IgD-negative memory B cell (primary cell): Measurements from ENCODE around the gene PPM1F. TPM values are rescaled to one million over a fixed set of nuclear protein-coding genes. Genes with fewer than 3 reads are reported as not detected.

Experiments used
- H3K27ac Mint-ChIP-seq, 3 donors: one replicate each; pipeline ENCODE4 v1.8.0; 2020 to 2022; ENCODE audit warnings: mild to moderate bottlenecking in 3 of 3, mixed read lengths in 3 of 3, moderate library complexity in 1 of 3
- H3K27me3 Mint-ChIP-seq: one replicate; pipeline ENCODE4 v1.8.0; 2021; ENCODE audit warnings: mixed read lengths
- H3K36me3 Mint-ChIP-seq: one replicate; pipeline ENCODE4 v1.8.0; 2020; ENCODE audit warnings: mild to moderate bottlenecking, mixed read lengths
- H3K4me1 Mint-ChIP-seq, 3 donors: one replicate each; pipeline ENCODE4 v1.8.0; 2020 to 2022; ENCODE audit warnings: mixed read lengths in 3 of 3, mild to moderate bottlenecking in 1 of 3
- H3K4me3 Mint-ChIP-seq, 4 donors: one replicate each; pipeline ENCODE4 v1.8.0; 2020 to 2022; ENCODE audit warnings: mild to moderate bottlenecking in 4 of 4, mixed read lengths in 4 of 4, moderate library complexity in 3 of 4
- H3K9me3 Mint-ChIP-seq, 3 donors: one replicate each; pipeline ENCODE4 v1.8.0; 2020 to 2021; ENCODE audit warnings: mixed read lengths in 3 of 3, mild to moderate bottlenecking in 1 of 3
- polyA plus RNA-seq: library from polyadenylated mRNA; unstranded; fragments of 300-500 nt; fragmentation: Illumina TruSeq; gene quantifications from one replicate; pipeline ENCODE4 v1.2.3, GENCODE V29; 2021

Gene PPM1F
- polyA plus RNA-seq, 1 donor from 2014 or later = 9.6 TPM

DNA sequence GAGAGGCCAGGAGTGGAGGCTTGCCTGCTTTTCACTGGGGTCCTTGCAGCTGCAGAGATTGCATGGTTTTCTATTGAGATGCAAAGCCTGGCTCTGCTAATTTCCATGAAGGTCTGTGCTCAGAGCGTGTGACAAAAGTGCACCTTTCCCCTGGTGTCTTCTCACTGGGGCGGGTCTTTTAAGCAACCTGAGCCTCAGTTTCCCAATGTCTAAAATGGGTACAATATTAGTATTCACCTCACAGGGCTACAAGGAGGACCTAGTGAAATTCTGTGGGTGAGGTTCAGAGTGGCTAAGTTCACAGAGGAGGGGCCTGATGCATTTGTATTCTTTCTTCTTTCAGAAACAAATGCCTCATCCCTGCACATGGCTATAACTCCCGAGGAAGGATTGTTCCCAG is 20.3 kb downstream of the PPM1F start:
- Mint-ChIP-seq H3K4me3 (no peak overlapping the region), H3K27ac (no peak overlapping the region), H3K9me3 (no peaks in the 10 kb centered on the region), H3K36me3 (peaks cover 8% of the 10 kb centered on the region), H3K4me1 (peaks cover 4 to 12% (median 6%) of the 10 kb centered on the region in 3 donors), H3K27me3 (no peaks in the 10 kb centered on the region)

DNA sequence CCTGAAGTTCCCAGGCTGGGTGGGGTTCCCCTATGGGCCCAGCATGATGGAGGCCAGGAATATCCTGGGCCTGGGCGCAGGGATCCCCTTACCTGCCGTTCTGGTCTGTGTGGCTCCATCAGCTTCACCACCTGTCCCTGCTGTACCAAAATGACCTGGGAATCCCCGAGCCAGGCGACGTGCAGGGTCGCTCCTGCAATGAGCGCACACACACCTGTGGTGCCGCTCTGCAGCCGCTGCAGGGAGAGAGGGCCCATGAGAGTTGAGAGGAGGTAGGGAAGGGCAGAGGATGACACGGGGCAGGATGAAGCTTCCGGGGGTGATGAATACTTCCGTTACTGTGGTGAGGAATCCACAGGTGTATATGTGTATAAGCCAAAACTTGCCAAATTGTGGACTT is 21.6 kb downstream of the PPM1F start:
- no peak overlapping the region for H3K4me3 Mint-ChIP-seq
- no peak overlapping the region for H3K27ac Mint-ChIP-seq
- peaks cover 5% of the 10 kb centered on the region for H3K36me3 Mint-ChIP-seq
- no peaks in the 10 kb centered on the region for H3K9me3 Mint-ChIP-seq
- peaks cover 0 to 2% (median under 1%) of the 10 kb centered on the region in 3 donors for H3K4me1 Mint-ChIP-seq
- H3K27me3 Mint-ChIP-seq = no peaks in the 10 kb centered on the region

DNA sequence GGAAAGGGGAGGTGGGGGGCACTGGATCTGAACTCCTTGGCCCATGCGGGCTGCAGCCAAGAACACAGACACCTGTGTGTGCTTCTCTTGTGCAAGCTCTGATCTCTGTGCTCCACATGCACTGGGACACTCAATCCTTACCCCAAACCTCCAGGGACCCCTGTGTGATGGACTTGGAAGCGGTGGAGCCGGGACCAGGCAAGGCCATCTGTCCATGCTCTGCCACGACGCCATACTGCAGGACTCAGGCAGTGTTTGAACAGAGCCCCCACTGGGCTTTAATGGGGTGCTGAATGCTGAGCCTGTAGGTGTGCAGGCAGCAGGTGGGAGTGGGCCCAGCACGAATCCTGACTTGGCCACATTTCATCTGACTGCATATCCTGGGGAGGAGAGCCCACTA is 23.4 kb downstream of the PPM1F start:
- Mint-ChIP-seq H3K4me1 (no peaks in the 10 kb centered on the region), H3K9me3 (no peaks in the 10 kb centered on the region)

DNA sequence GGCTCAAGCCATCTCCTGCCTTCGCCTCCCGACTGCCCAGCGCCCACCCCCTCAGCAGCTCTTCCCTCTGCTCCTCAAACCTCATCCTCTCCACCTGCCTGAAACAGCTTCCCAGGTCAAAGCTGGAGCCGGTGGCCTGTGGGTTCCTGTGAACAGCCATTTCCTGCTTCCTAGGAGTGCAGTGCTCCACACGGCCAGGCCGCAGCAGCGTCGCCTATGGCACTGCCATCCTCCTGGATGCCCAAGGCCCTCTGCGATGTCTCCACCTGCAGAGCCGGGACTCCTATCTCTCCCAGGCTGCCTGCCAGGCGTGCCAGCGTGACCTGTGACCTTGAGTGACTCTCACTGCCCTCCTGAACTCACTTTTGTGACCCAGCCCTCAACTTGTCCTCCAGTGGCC is 24.6 kb downstream of the PPM1F start:
- Mint-ChIP-seq H3K4me1 (no peaks in the 10 kb centered on the region), H3K27ac (no peak overlapping the region), H3K9me3 (no peaks in the 10 kb centered on the region), H3K27me3 (no peaks in the 10 kb centered on the region), H3K36me3 (peaks cover 3% of the 10 kb centered on the region), H3K4me3 (no peak overlapping the region)

More for the DNA sequence above, 23.4 kb downstream of the PPM1F start:
- Mint-ChIP-seq H3K4me3 (no peak overlapping the region), H3K27ac (no peak overlapping the region), H3K36me3 (peaks cover 4% of the 10 kb centered on the region), H3K27me3 (no peaks in the 10 kb centered on the region)

DNA sequence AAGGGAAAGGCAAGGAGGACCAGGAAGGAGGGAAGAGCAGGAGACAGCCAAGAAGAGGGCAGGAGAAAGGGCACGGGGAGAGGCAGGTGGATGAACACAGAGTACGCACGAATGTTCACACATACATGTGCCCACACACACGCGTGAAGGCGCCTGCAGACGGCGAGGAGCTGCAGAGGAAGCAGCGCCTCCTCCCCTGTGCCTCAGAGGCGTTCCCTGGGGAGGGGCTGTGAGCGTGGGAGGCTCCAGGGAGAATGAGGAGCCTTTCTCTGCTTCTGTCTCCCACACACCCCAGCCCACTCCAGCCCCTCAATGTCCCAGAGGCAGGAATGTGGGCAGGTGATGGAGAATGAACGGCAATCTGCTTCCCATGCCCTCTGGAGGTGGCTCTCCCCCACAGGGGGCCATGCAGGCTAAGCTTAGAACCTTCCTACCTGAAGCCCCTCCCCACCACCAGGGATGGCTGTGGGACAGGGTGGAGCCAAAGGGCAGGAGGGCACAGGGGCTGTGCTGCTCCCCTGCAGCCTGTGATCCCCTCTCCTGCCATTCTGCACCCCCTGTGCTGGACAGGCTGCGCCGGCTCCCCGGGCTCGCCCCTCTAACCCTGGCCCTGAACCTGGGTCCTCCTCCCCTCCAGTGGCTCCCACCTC is 25.3 kb downstream of the PPM1F start:
- Mint-ChIP-seq H3K4me1 (no peaks in the 10 kb centered on the region), H3K27me3 (no peaks in the 10 kb centered on the region), H3K36me3 (peaks cover 1% of the 10 kb centered on the region), H3K9me3 (no peaks in the 10 kb centered on the region), H3K4me3 (no peak overlapping the region), H3K27ac (no peak overlapping the region)

DNA sequence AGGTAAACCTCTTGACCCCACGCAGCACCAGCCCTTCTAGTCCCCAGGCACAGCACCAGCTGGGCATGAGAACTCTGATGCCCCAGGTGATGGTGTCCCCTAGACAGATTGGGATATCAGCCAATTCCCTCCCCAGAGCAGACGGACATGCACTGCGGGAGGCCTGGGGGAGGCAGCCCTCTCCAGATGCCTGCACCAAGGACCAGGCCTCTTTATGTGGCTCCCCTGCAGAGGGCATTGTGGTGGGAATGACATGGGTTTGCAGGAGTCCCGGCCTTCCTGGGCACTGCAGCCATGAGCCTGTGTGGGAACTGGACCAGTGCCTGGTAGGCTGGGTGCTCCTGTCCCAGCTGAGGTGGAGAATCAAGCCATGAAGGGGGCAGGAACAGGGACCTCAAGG is 25.9 kb downstream of the PPM1F start:
- H3K27me3 Mint-ChIP-seq = no peaks in the 10 kb centered on the region
- H3K4me1 Mint-ChIP-seq = no peaks in the 10 kb centered on the region
- peaks cover 1% of the 10 kb centered on the region for H3K36me3 Mint-ChIP-seq
- no peak overlapping the region for H3K27ac Mint-ChIP-seq
- no peak overlapping the region for H3K4me3 Mint-ChIP-seq
- no peaks in the 10 kb centered on the region for H3K9me3 Mint-ChIP-seq

DNA sequence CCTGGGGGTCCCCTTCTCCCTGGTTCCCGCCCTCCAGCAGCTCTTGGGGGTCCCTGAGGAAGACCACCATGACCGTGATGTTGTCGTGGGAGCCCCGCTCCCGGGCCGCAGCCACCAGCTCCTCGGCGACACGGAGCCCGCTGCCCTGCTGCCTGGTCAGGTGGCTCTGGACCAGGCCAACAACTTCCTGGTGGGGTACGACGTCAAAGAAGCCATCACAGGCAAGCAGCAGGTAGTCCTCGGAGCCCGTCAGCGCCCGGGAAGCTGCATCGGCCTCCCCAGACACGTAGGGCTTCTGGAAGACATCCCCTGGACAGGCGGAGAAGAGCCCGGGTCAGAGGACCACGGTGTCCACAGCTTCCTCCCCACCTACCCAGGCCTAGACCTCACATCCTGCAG is 29.5 kb downstream of the PPM1F start:
- Mint-ChIP-seq H3K4me1 (no peaks in the 10 kb centered on the region), H3K9me3 (no peaks in the 10 kb centered on the region), H3K4me3 (no peak overlapping the region)

DNA sequence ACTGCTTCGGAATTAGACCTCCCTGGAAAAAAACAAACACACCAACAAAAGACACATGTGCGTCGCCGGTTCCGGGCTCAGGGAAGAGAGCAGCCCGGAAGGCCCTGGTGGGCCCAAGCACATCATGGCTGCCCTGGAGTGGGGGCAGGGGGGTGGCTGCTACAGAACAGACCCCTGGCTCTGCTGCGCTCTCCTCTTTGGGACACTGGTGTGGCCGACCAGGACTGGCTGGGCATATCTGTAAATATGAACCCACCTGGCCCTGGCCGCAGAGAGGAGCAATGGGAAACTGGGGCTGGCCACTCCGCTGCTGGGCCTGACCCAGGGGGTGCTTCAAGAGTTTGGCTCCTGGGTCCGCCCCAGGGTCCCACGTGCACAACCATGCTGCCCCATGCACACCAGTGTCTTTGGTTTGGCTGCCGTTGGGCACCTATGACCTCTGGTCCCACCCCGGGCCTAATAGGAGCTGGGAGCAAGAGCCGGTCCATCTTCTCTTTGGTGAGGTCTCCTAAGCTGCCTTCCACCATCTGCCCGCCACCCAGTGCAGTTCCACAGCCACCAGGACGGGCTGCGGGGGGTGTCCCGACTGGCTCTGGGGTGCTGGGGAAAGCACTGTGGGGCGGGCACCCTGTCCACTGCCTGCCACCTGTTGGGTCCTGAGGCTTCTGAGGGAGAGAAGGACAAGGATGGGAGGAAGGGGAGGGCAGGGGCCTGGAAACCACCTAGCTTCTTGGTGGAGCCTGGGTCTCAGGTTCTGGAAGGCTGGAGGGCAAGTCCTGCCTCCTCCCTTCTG is 30.1 kb downstream of the PPM1F start:
- Mint-ChIP-seq H3K27me3 (no peaks in the 10 kb centered on the region), H3K9me3 (no peaks in the 10 kb centered on the region), H3K27ac (no peak overlapping the region), H3K4me1 (no peaks in the 10 kb centered on the region), H3K4me3 (no peak overlapping the region), H3K36me3 (no peaks in the 10 kb centered on the region)

More for the DNA sequence above, 29.5 kb downstream of the PPM1F start:
- Mint-ChIP-seq H3K36me3 (no peaks in the 10 kb centered on the region), H3K27ac (no peak overlapping the region), H3K27me3 (no peaks in the 10 kb centered on the region)

DNA sequence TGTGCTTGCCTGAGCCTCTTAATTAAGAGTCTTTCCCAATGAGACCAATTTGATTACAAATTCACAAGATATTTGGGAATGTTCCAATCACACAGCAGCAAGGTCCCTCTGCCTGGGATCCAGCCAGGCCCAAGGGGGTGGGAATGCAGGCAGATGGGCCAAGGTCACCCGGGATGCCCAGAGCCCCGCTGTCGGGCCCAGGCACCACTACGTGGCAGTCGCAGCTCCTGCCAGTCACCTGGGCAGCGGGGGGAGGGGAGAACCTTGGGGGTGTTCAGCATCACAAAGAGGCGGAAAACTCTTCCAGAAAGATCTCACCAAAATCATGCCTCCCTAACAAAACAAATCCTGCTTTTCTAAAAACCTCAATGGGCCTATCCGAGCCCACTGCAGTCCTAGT is 30.9 kb downstream of the PPM1F start:
- no peaks in the 10 kb centered on the region for H3K4me1 Mint-ChIP-seq
- no peaks in the 10 kb centered on the region for H3K9me3 Mint-ChIP-seq
- no peaks in the 10 kb centered on the region for H3K27me3 Mint-ChIP-seq
- H3K27ac Mint-ChIP-seq = no peak overlapping the region
- H3K4me3 Mint-ChIP-seq = no peak overlapping the region
- H3K36me3 Mint-ChIP-seq = no peaks in the 10 kb centered on the region

DNA sequence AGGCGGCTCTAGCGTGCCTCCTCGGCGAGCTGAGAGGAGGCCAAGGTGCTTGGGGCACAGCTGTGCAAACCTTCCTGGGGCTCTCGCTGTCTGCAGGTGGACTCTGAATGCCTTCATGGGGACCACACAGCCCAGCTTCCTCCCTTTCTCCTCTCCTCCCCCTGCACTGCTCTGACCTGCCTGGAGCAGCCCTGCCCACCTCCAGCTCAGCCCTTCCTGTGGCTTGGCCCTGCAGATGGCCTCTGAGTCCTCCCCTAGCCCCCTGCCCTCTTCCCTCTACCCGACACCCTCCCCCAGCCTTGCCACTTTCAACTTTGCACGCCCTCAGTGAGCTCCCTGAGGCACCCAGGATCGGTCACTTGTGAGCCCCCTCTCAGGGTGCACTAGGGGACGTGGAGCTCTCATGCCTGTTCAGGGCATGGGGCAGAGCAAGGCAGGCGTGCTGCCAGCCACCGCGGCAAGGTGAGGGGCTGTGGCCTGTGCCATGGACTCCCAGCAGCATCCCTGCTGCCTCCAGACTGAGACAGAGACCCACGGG is 31.4 kb downstream of the PPM1F start:
- H3K27ac Mint-ChIP-seq = no peak overlapping the region

DNA sequence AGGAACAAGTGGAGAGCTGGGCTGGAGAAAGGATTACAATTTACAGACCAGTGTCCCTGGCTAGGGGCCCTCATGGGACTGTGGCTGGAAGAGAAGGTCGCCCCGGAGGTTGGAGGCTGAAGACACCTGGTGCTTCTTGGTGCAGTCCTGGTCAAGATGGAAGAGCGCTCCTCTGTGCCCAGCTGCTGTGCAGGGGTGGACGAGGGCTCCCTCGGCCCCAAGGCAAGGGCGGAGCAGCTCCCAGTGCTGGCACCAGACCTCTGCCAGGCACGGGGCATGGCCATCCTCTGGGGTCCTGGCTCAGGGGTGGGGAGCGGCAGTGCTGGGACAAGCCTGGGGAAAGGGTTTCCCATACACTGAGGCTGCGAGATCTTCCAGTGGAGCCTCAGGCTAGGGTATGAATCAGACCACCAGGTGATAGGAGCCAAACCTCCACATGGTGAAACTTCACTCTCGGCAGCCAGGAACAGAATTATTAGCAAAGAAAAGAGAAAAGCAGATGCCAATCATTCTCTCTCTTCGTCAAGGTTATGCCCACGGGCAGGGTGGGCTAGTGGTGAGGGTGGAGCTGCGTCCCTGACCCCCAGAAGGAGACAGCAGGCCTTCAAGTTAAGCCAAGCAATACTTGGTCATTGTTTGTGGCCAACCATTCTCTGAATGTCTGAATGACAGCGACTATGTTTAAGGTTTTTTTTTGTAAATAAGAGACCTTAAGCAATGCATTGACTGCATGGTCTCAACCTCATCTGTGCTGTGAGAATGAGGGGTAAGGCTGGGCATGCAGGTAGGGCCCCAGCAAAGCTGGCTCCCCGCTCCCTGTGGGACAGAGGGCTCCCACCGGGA is 32.1 kb downstream of the PPM1F start:
- Mint-ChIP-seq H3K27ac (no peak overlapping the region), H3K9me3 (no peaks in the 10 kb centered on the region), H3K36me3 (no peaks in the 10 kb centered on the region), H3K27me3 (no peaks in the 10 kb centered on the region), H3K4me3 (no peak overlapping the region), H3K4me1 (no peaks in the 10 kb centered on the region)

More for the DNA sequence above, 31.4 kb downstream of the PPM1F start:
- H3K9me3 Mint-ChIP-seq = no peaks in the 10 kb centered on the region
- H3K4me1 Mint-ChIP-seq = no peaks in the 10 kb centered on the region
- H3K27me3 Mint-ChIP-seq = no peaks in the 10 kb centered on the region
- H3K4me3 Mint-ChIP-seq = no peak overlapping the region
- H3K36me3 Mint-ChIP-seq = no peaks in the 10 kb centered on the region

DNA sequence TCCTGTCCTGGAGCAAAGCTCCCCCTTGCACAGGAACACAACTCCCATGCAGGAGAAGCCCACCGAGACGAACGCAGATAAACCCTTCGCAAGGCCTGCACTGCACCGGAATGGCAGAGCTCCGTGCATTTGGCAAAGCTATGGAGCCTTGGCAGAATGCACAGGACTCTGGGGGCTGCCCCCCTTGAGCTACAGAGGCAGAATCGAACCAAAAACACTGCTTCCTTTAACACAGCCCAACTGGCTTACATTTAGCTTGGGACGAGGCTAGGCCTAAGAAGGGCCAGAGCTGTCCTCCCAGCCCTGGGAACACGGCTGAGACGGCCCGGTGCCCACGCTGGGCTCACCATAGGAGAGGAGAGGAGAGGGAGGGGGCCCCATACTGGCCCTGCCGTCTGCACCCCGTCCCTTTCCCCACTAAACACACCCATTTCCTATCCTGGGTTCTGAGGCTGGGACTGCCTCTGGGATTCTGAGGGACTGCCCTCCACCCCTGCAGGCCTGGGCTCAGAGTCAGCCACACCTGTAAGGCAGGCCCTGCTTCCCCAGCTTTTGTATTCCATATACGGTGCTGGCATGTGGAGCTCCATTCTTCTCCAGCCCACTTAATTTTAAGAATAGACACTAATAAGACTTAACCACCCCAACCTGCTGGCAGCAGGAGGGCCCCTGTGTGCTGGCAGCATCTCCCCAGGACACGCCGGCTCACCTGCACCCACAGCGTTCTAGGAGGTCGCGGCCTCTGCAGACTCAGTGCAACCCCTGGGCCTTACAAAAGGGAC is 32.9 kb downstream of the PPM1F start:
- H3K36me3 Mint-ChIP-seq = no peaks in the 10 kb centered on the region
- H3K27ac Mint-ChIP-seq = no peak overlapping the region
- no peak overlapping the region for H3K4me3 Mint-ChIP-seq
- no peaks in the 10 kb centered on the region for H3K4me1 Mint-ChIP-seq
- H3K9me3 Mint-ChIP-seq = no peaks in the 10 kb centered on the region
- H3K27me3 Mint-ChIP-seq = no peaks in the 10 kb centered on the region

DNA sequence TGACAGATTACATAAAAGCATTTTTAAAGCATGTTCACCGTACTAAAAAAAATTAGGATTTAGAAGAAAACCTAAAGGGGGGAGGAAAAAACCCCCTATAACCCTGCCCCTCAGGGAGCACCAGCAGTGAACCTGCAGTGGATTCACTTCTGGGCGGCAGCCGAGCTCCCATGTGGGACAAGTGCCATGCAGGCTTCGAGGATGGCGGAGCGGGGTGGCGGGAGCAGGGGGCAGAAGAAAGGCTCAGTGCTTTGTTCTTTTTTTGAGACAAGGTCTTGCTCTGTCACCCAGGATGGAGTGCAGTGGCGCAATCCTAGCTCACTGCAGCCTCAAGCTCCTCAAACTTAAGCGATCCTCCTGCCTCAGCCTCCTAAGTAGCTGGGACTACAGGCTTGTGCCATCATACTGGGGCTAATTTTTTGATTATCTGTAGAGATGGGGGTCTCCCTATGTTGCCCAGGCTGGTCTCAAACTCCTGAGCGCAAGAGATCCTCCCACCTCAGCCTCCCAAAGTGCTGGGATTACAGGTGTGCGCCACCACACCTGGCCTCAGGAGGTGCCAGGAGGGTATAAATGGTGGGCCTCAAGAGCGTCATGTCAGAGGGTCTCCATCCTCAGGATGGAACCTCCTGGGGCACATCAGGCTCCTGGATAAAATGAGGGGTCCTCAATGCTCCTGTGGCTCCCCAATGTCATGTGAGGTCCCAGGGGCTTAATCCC is 34.0 kb downstream of the PPM1F start:
- Mint-ChIP-seq H3K4me3 (no peak overlapping the region), H3K9me3 (no peaks in the 10 kb centered on the region), H3K36me3 (no peaks in the 10 kb centered on the region), H3K27ac (no peak overlapping the region), H3K27me3 (no peaks in the 10 kb centered on the region), H3K4me1 (no peaks in the 10 kb centered on the region)

DNA sequence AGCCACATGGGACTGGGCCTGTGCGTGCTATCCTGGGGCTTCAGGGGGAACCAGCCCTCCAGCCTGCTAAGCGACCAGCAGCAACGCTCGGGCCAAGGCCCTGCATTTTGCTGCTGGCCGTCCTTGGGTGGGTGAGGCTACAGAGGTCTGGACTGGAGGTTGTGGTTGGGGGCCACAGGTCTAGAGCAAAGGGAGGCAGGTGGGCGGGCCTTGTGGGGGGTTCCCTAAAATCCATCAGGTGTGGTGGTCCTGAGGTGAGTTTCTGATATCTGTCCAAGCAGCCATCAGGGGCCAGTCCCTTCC is 34.7 kb downstream of the PPM1F start:
- H3K27ac Mint-ChIP-seq = no peak overlapping the region

More for the DNA sequence above, 34.7 kb downstream of the PPM1F start:
- Mint-ChIP-seq H3K4me1 (no peaks in the 10 kb centered on the region), H3K36me3 (no peaks in the 10 kb centered on the region), H3K4me3 (no peak overlapping the region), H3K9me3 (no peaks in the 10 kb centered on the region), H3K27me3 (no peaks in the 10 kb centered on the region)
